ENCODE results near the gene SCYL1.

SCYL1 gene

GRCh38 chr11:65524741-65525545, at the start of gene SCYL1:
Gene SCYL1 (plus strand): TSS chr11:65525083. CDS start chr11:65525154, 71 bp downstream.
- DNase-seq = peak; percentile 53

GRCh38 chr11:65476632-65477148, 48.2 kb upstream of the SCYL1 start:
- DNase-seq = no peak

- peak; percentile 90 for DNase-seq
These were observed 47.5 kb upstream of the SCYL1 start for GRCh38 chr11:65477149-65477965.

GRCh38 chr11:65478388-65479183, 46.3 kb upstream of the SCYL1 start:
- DNase-seq = no peak

- DNase-seq = peak; percentile 69
These were observed 45.4 kb upstream of the SCYL1 start for GRCh38 chr11:65479184-65480145.

GRCh38 chr11:65482306-65482850, 42.5 kb upstream of the SCYL1 start:
- no peak for DNase-seq

- no peak for DNase-seq
These were observed 39.0 kb upstream of the SCYL1 start for GRCh38 chr11:65485920-65486219.

GRCh38 chr11:65486570-65487466, 38.1 kb upstream of the SCYL1 start:
- no peak for DNase-seq

GRCh38 chr11:65487467-65488272, 37.2 kb upstream of the SCYL1 start:
- peak; percentile 100 for DNase-seq

GRCh38 chr11:65488273-65489034, 36.4 kb upstream of the SCYL1 start:
- DNase-seq = no peak

GRCh38 chr11:65489035-65489705, 35.7 kb upstream of the SCYL1 start:
- no peak for DNase-seq

- DNase-seq = no peak
These were observed 35.1 kb upstream of the SCYL1 start for GRCh38 chr11:65489706-65490320.

GRCh38 chr11:65491163-65491465, 33.8 kb upstream of the SCYL1 start:
- DNase-seq = no peak

GRCh38 chr11:65491614-65492386, 33.1 kb upstream of the SCYL1 start:
- DNase-seq = peak; percentile 91

- DNase-seq = no peak
These were observed 32.6 kb upstream of the SCYL1 start for GRCh38 chr11:65492387-65492636.

- DNase-seq = no peak
These were observed 32.1 kb upstream of the SCYL1 start for GRCh38 chr11:65492637-65493366.

All from NCI-H1092 (cell line).